Upper lobe of left lung (tissue), 4 donors: ENCODE data around the gene PLEKHM2.

ENCODE experiments used
- CTCF ChIP-seq, 6 experiments: fragments of 450-650 bp in 4 of 6; fragments of 200-600 bp in 2 of 6; sonication (generic) in 2 of 6; IDR thresholded peaks; one replicate each; pipeline ENCODE4 v1.5.1; 2016 to 2019; ENCODE audit warnings: antibody characterized with exemption in 6 of 6
- EP300 ChIP-seq, 4 donors: sonication (generic); formaldehyde crosslinking; IDR thresholded peaks; one replicate each; pipeline ENCODE4 v1.5.1; 2017; ENCODE audit warnings: antibody characterized with exemption in 4 of 4, control low read depth in 2 of 4
- POLR2A ChIP-seq, 4 donors: fragments of 450-650 bp; IDR thresholded peaks; one replicate each; pipeline ENCODE4 v1.5.1; 2016 to 2017; ENCODE audit warnings: antibody characterized with exemption in 4 of 4, mild to moderate bottlenecking in 2 of 4

DNA sequence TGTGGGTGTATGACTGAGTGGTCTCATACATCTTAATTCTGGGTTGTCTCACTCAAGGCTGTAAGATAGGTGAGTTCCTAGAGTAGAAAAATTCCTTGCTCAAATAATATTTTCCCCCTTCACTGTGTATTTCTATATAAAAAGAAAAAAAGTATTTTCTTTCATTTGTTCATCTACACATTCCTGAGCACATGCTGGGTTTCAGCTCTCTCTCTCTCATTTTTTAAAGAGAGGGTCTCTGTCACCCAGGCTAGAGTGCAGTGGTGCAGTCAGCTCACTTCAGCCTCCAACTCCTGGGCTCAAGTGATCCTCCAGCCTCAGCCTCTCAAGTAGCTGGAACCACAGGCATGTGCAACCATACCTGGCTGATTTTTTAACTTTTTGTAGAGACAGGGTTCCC is 44.9 kb upstream of the PLEKHM2 start:
- TF ChIP-seq CTCF (IDR thresholded peaks at IDR 0.05) (no peak), POLR2A (IDR thresholded peaks at IDR 0.05) (no peak), EP300 (IDR thresholded peaks at IDR 0.05) (no peak)
